HUES48 (cell line): ENCODE results near the gene CKS1B.

Source experiments
- H3K27ac ChIP-seq: one replicate; pipeline ENCODE4 v1.7.0; 2013; ENCODE audit warnings: low read depth, low read length, inconsistent platforms
- H3K27me3 ChIP-seq: 2 replicates; pipeline ENCODE4 v1.6.1; 2013; ENCODE audit warnings: mild to moderate bottlenecking, low read length; ENCODE audit not compliant: control insufficient read depth, insufficient read depth
- H3K36me3 ChIP-seq: 2 replicates; pipeline ENCODE4 v1.6.1; 2013; ENCODE audit warnings: low read length; ENCODE audit not compliant: control insufficient read depth, insufficient read depth
- H3K4me1 ChIP-seq: 2 replicates; pipeline ENCODE4 v1.6.1; 2013; ENCODE audit warnings: mild to moderate bottlenecking, low read length; ENCODE audit not compliant: control insufficient read depth, insufficient read depth
- H3K4me3 ChIP-seq: 2 replicates; pipeline ENCODE4 v1.5.1; 2013; ENCODE audit warnings: mild to moderate bottlenecking, low read depth, low read length
- H3K9ac ChIP-seq: 2 replicates; pipeline ENCODE4 v1.6.1; 2013; ENCODE audit warnings: mild to moderate bottlenecking, low read depth, low read length, moderate library complexity
- H3K9me3 ChIP-seq: 2 replicates; pipeline ENCODE4 v1.6.1; 2013; ENCODE audit warnings: low read length; ENCODE audit not compliant: control insufficient read depth, insufficient read depth

The CKS1B gene

GRCh38 chr1:155022927-155023236, 48.4 kb downstream of the CKS1B start:
- Histone ChIP-seq H3K27me3 (no peaks in the 10 kb centered on the region), H3K9ac (no peak overlapping the region), H3K9me3 (no peaks in the 10 kb centered on the region), H3K27ac (no peak overlapping the region), H3K4me3 (no peak overlapping the region), H3K36me3 (no peaks in the 10 kb centered on the region), H3K4me1 (peaks cover 2% of the 10 kb centered on the region)

- no peaks in the 10 kb centered on the region for H3K9me3 ChIP-seq
- H3K4me1 ChIP-seq, result no peaks in the 10 kb centered on the region
- H3K36me3 ChIP-seq, result no peaks in the 10 kb centered on the region
- no peaks in the 10 kb centered on the region for H3K27me3 ChIP-seq
- H3K9ac ChIP-seq, result no peak overlapping the region
- no peak overlapping the region for H3K27ac ChIP-seq
- no peak overlapping the region for H3K4me3 ChIP-seq
Observed at GRCh38 chr1:155023627-155024026, 49.1 kb downstream of the CKS1B start.

GRCh38 chr1:155024315-155024714, 49.8 kb downstream of the CKS1B start:
- H3K27ac ChIP-seq, result no peak overlapping the region
- H3K9ac ChIP-seq, result no peak overlapping the region
- no peaks in the 10 kb centered on the region for H3K9me3 ChIP-seq
- no peaks in the 10 kb centered on the region for H3K36me3 ChIP-seq
- H3K27me3 ChIP-seq, result no peaks in the 10 kb centered on the region
- H3K4me3 ChIP-seq, result no peak overlapping the region
- H3K4me1 ChIP-seq, result no peaks in the 10 kb centered on the region

GRCh38 chr1:155026154-155026553, 51.7 kb downstream of the CKS1B start:
- Histone ChIP-seq H3K9ac (no peak overlapping the region), H3K27ac (no peak overlapping the region)

GRCh38 chr1:155026588-155026987, 52.1 kb downstream of the CKS1B start:
- Histone ChIP-seq H3K36me3 (no peaks in the 10 kb centered on the region), H3K4me3 (no peak overlapping the region), H3K27ac (no peak overlapping the region), H3K4me1 (no peaks in the 10 kb centered on the region), H3K27me3 (no peaks in the 10 kb centered on the region), H3K9ac (no peak overlapping the region), H3K9me3 (no peaks in the 10 kb centered on the region)

More at GRCh38 chr1:155026154-155026553, 51.7 kb downstream of the CKS1B start:
- no peak overlapping the region for H3K4me3 ChIP-seq
- H3K9me3 ChIP-seq, result no peaks in the 10 kb centered on the region
- H3K36me3 ChIP-seq, result no peaks in the 10 kb centered on the region
- no peaks in the 10 kb centered on the region for H3K4me1 ChIP-seq
- H3K27me3 ChIP-seq, result no peaks in the 10 kb centered on the region
